Ishikawa (cell line): ENCODE results near the gene RPS5.

ENCODE experiments used
- CEBPB ChIP-seq: IDR thresholded peaks from 2 replicates; pipeline ENCODE4 v1.6.1; 2012
- EGR1 ChIP-seq: IDR thresholded peaks from 2 replicates; pipeline ENCODE4 v1.6.1; 2012
- EP300 ChIP-seq: IDR thresholded peaks from 2 replicates; pipeline ENCODE4 v1.6.1; 2012; ENCODE audit warnings: borderline replicate concordance
- RAD21 ChIP-seq: IDR thresholded peaks from 2 replicates; pipeline ENCODE4 v1.6.1; 2012; ENCODE audit warnings: low read depth
- TAF1 ChIP-seq: IDR thresholded peaks from 2 replicates; pipeline ENCODE4 v1.6.1; 2012; ENCODE audit warnings: low read depth, mild to moderate bottlenecking
- ZBTB7A ChIP-seq: IDR thresholded peaks from 2 replicates; pipeline ENCODE4 v1.6.1; 2012; ENCODE audit warnings: low read depth
- TF ChIP-seq, protein P1 (sequence below): IDR thresholded peaks from 2 replicates; pipeline ENCODE4 v1.6.1; 2012

DNA sequence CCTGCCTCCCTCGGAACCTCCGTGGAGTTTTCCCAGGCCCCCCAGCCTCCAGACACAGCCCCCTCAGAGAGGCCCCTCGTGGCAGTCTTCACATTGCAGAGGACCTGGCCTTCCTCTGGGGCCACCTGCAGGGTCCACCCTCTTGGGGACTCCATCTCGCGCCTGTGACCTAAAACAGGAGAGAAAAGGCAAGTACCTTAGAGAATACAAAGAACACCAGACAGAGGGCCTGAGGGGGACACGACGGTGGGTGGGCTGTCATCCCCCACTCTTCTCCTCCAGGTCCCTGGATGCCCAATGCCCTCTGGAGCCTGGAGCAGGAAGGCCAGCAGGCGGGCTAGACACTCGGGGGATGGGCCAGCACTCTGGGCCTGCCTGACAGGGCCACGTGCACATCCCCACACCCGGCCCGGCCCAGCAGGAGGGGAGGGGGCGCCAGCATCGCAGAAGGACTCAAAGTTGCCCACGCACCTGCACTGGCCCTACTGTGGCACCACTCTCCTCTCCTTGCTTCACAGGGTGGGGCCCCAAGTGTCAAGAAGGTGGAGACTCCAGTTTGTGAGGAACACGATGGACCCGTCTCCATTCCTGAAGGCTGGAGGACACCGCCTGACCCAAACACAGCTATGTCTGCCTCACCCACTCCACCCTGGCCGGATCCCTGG is 29.5 kb upstream of the RPS5 start:
- TF ChIP-seq, protein P1, sequence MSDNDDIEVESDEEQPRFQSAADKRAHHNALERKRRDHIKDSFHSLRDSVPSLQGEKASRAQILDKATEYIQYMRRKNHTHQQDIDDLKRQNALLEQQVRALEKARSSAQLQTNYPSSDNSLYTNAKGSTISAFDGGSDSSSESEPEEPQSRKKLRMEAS, result no peak
- TF ChIP-seq ZBTB7A (no peak), TAF1 (no peak), EGR1 (no peak), EP300 (no peak), RAD21 (no peak), CEBPB (no peak)
